CD14-positive monocyte (primary cell): ENCODE measurements around the gene RBMS3. TPM values are rescaled to one million over a fixed set of nuclear protein-coding genes. Genes with fewer than 3 reads are reported as not detected.

Source experiments
- DNase-seq, 3 donors: peaks; one replicate each; pipeline ENCODE4 v3.0.0-alpha.2; 2011 to 2022
- H2AFZ ChIP-seq: 2 replicates; pipeline ENCODE4 v1.6.0; 2012; ENCODE audit warnings: mild to moderate bottlenecking, low read depth, low read length, inconsistent platforms; ENCODE audit not compliant: insufficient read depth, poor library complexity, severe bottlenecking
- H3K27ac ChIP-seq, 2 donors: 1 replicate in 1 of 2; 2 replicates in 1 of 2; pipeline ENCODE4 v1.5.1; 2012 to 2013; ENCODE audit warnings: low read length in 2 of 2, control low read depth in 1 of 2, inconsistent platforms in 1 of 2, low read depth in 1 of 2, mild to moderate bottlenecking in 1 of 2
- H3K27me3 ChIP-seq, 2 donors: one replicate each; pipeline versions ENCODE4 v1.6.0 to v1.6.1; 2011 to 2013; ENCODE audit warnings: low read length in 2 of 2; ENCODE audit not compliant: control insufficient read depth in 2 of 2, insufficient read depth in 2 of 2
- H3K36me3 ChIP-seq, 2 donors: replicated peaks in 1 of 2; 1 replicate in 1 of 2; 2 replicates in 1 of 2; pipeline versions ENCODE4 v1.5.1 to v1.6.1; 2012 to 2013; ENCODE audit warnings: low read length in 2 of 2, control low read depth in 1 of 2, inconsistent platforms in 1 of 2, mild to moderate bottlenecking in 1 of 2; ENCODE audit not compliant: insufficient read depth in 2 of 2, control insufficient read depth in 1 of 2
- H3K4me1 ChIP-seq, 2 donors: 1 replicate in 1 of 2; 2 replicates in 1 of 2; pipeline versions ENCODE4 v1.5.1 to v1.6.1; 2012 to 2013; ENCODE audit warnings: low read length in 2 of 2, control low read depth in 1 of 2, inconsistent platforms in 1 of 2, mild to moderate bottlenecking in 1 of 2, moderate library complexity in 1 of 2; ENCODE audit not compliant: insufficient read depth in 2 of 2, control insufficient read depth in 1 of 2
- H3K4me2 ChIP-seq: replicated peaks from 2 replicates; pipeline ENCODE3; 2012; ENCODE audit warnings: low read length, moderate library complexity, mild to moderate bottlenecking; ENCODE audit not compliant: poor library complexity, severe bottlenecking; ENCODE audit errors: extremely low read depth
- H3K4me3 ChIP-seq, 3 experiments: fragments of 200-600 bp in 1 of 3; sonication (generic) in 1 of 3; replicated peaks in 1 of 3; 1 replicate in 2 of 3; 2 replicates in 1 of 3; pipeline ENCODE4 v1.5.1; 2011 to 2013; ENCODE audit warnings: low read length in 3 of 3, mild to moderate bottlenecking in 3 of 3, control low read depth in 2 of 3, low read depth in 2 of 3, inconsistent platforms in 1 of 3, moderate library complexity in 1 of 3
- H3K79me2 ChIP-seq: 2 replicates; pipeline ENCODE4 v1.6.0; 2012; ENCODE audit warnings: mild to moderate bottlenecking, control low read depth, inconsistent platforms, low read length, moderate library complexity; ENCODE audit not compliant: insufficient read depth
- H3K9ac ChIP-seq: 2 replicates; pipeline ENCODE4 v1.6.0; 2017; ENCODE audit warnings: low read length, mild to moderate bottlenecking; ENCODE audit not compliant: insufficient read depth, poor library complexity, severe bottlenecking
- H3K9me3 ChIP-seq, 2 donors: replicated peaks in 1 of 2; 1 replicate in 1 of 2; 2 replicates in 1 of 2; pipeline versions ENCODE4 v1.5.1 to v1.6.1; 2012 to 2013; ENCODE audit warnings: low read length in 2 of 2, control low read depth in 1 of 2; ENCODE audit not compliant: control insufficient read depth in 1 of 2, insufficient read depth in 1 of 2
- H4K20me1 ChIP-seq: 2 replicates; pipeline ENCODE4 v1.6.0; 2012; ENCODE audit warnings: mild to moderate bottlenecking, low read length, control low read depth, moderate library complexity; ENCODE audit not compliant: insufficient read depth
- H3K27ac Mint-ChIP-seq, 7 donors: one replicate each; pipeline ENCODE4 v1.8.0; 2020; ENCODE audit warnings: mild to moderate bottlenecking in 7 of 7, mixed read lengths in 7 of 7, moderate library complexity in 6 of 7, inconsistent platforms in 2 of 7
- H3K27me3 Mint-ChIP-seq, 3 donors: one replicate each; pipeline ENCODE4 v1.8.0; 2021 to 2022; ENCODE audit warnings: low read depth in 3 of 3, mild to moderate bottlenecking in 3 of 3, mixed read lengths in 3 of 3, moderate library complexity in 3 of 3, inconsistent platforms in 1 of 3
- H3K36me3 Mint-ChIP-seq, 2 donors: one replicate each; pipeline ENCODE4 v1.8.0; 2020; ENCODE audit warnings: mixed read lengths in 2 of 2, inconsistent platforms in 1 of 2, mild to moderate bottlenecking in 1 of 2
- H3K4me1 Mint-ChIP-seq: one replicate; pipeline ENCODE4 v1.8.0; 2020; ENCODE audit warnings: mild to moderate bottlenecking, mixed read lengths
- H3K4me3 Mint-ChIP-seq, 2 donors: one replicate each; pipeline ENCODE4 v1.8.0; 2020; ENCODE audit warnings: mild to moderate bottlenecking in 2 of 2, mixed read lengths in 2 of 2, moderate library complexity in 1 of 2
- H3K9me3 Mint-ChIP-seq, 7 donors: one replicate each; pipeline ENCODE4 v1.8.0; 2020 to 2022; ENCODE audit warnings: mixed read lengths in 7 of 7, mild to moderate bottlenecking in 6 of 7, moderate library complexity in 6 of 7, inconsistent platforms in 2 of 7
- CTCF ChIP-seq: fragments of 200-600 bp; IDR thresholded peaks from one replicate; pipeline ENCODE4 v1.8.0; 2022; ENCODE audit warnings: antibody characterized with exemption, mild to moderate bottlenecking
- WGBS: methylation state at CpG from one replicate; pipeline ENCODE4 v1.1.5; 2013; ENCODE audit warnings: missing lambda C conversion rate; ENCODE audit not compliant: insufficient coverage; 5-methylcytosine and 5-hydroxymethylcytosine counted together
- intact Hi-C, 2 donors: fragments of 100-400 bp; cut with micrococcal nuclease; formaldehyde crosslinking; loops; one replicate each; pipeline versions ENCODE4 v1.15.0 to v1.15.1; 2023
- polyA plus RNA-seq, 3 donors: library from polyadenylated mRNA; depleted of rRNA in 1 of 3; unstranded in 2 of 3; stranded (reverse) in 1 of 3; fragments of 300-500 nt in 2 of 3; fragments of >200 nt in 1 of 3; fragmentation: Illumina TruSeq in 2 of 3; gene quantifications; 1 replicate in 2 of 3; 2 replicates in 1 of 3; pipeline ENCODE4 v1.2.3, GENCODE V29; 2012 to 2021

The RBMS3 gene
- polyA plus RNA-seq, 3 donors = not detected

- Histone ChIP-seq H2AFZ (no peak overlapping the region), H3K9me3 (no peaks in the 10 kb centered on the region), H4K20me1 (no peaks in the 10 kb centered on the region), H3K4me3 (no peak overlapping the region), H3K27ac (no peak overlapping the region), H3K27me3 (no peaks in the 10 kb centered on the region), H3K79me2 (no peaks in the 10 kb centered on the region), H3K4me2 (no peak overlapping the region), H3K36me3 (no peaks in the 10 kb centered on the region), H3K4me1 (no peaks in the 10 kb centered on the region), H3K9ac (no peak overlapping the region)
- H3K36me3 Mint-ChIP-seq = no peaks in the 10 kb centered on the region
- H3K4me3 Mint-ChIP-seq = no peak overlapping the region
- peaks cover 0 to 4% (median 0%) of the 10 kb centered on the region in 7 donors for H3K9me3 Mint-ChIP-seq
- peaks cover 3 to 8% (median 6%) of the 10 kb centered on the region in 3 donors for H3K27me3 Mint-ChIP-seq
- H3K4me1 Mint-ChIP-seq = no peaks in the 10 kb centered on the region
- WGBS = no CpG with 5 or more reads among the region's 3 CpGs
- H3K27ac Mint-ChIP-seq = no peak overlapping the region
- no peak for DNase-seq
- TF ChIP-seq CTCF = no peak
- intact Hi-C loops = no loop called here
Observed at GRCh38 chr3:29274667-29275066, 6.2 kb upstream of the RBMS3 start.

GRCh38 chr3:29275309-29275708 is 5.6 kb upstream of the RBMS3 start:
- Histone ChIP-seq H3K79me2 (no peaks in the 10 kb centered on the region), H3K4me3 (no peak overlapping the region), H3K4me2 (no peak overlapping the region), H2AFZ (no peak overlapping the region), H3K27ac (no peak overlapping the region), H3K9me3 (no peaks in the 10 kb centered on the region), H3K4me1 (peaks cover 0 to under 1% of the 10 kb centered on the region in 2 donors), H4K20me1 (no peaks in the 10 kb centered on the region), H3K9ac (no peak overlapping the region), H3K27me3 (no peaks in the 10 kb centered on the region), H3K36me3 (no peaks in the 10 kb centered on the region)
- Mint-ChIP-seq H3K9me3 (peaks cover 0 to 4% (median 0%) of the 10 kb centered on the region in 7 donors), H3K27me3 (peaks cover 3 to 8% (median 6%) of the 10 kb centered on the region in 3 donors), H3K36me3 (no peaks in the 10 kb centered on the region), H3K4me1 (no peaks in the 10 kb centered on the region), H3K4me3 (no peak overlapping the region), H3K27ac (no peak overlapping the region)
- DNase-seq = no peak
- no CpG with 5 or more reads among the region's 3 CpGs for WGBS
- intact Hi-C loops = no loop called here
- TF ChIP-seq CTCF = no peak
